ENCODE data around the gene GTF2A1L. TPM values are rescaled to one million over a fixed set of nuclear protein-coding genes. Genes with fewer than 3 reads are reported as not detected.

The GTF2A1L gene
- total RNA-seq, 2 experiments from 2014 or later = not detected

- H3K4me1 ChIP-seq (ENCODE audit: insufficient read depth, low read length, poor library complexity, severe bottlenecking) = no peaks in the 10 kb centered on the region
- H3K79me2 ChIP-seq (ENCODE audit: insufficient read depth, low read depth, low read length) = no peaks in the 10 kb centered on the region
- H3K4me3 ChIP-seq (ENCODE audit: low read depth, low read length, poor library complexity, severe bottlenecking) = no peak overlapping the region
- H3K9me3 ChIP-seq (ENCODE audit: low read length) = no peaks in the 10 kb centered on the region
- intact Hi-C loops (cut with micrococcal nuclease; ENCODE audit: unreplicated experiment) = no loop called here
- H3K27ac ChIP-seq (ENCODE audit: low read depth, low read length, poor library complexity, severe bottlenecking) = no peak overlapping the region
- no peaks in the 10 kb centered on the region for H3K9me2 ChIP-seq (ENCODE audit: insufficient read depth, low read length)
- no peak for DNase-seq (ENCODE audit: low spot score)
- TF ChIP-seq CTCF (conservative IDR thresholded peaks at IDR 0.05; ENCODE audit: low read length) (no peak), EZH2phosphoT487 (IDR thresholded peaks at IDR 0.05; ENCODE audit: borderline replicate concordance, low read depth, low read length) (no peak)
- POLR2A ChIA-PET = interaction anchor here (0.5 to 1.5 kb wide), 2 partner anchors 9 to 249 kb away, joined by 3 read pairs; no protein-coding TSS in a partner anchor
- CTCF ChIA-PET (ENCODE audit: unreplicated experiment) = no interaction called here
- BruUV-seq (replicated peaks) = no TSS peak
- no peak overlapping the region for H2AFZ ChIP-seq (ENCODE audit: low read length)
- no peaks in the 10 kb centered on the region for H3K36me3 ChIP-seq (ENCODE audit: insufficient read depth, low read length)
- no peaks in the 10 kb centered on the region for H4K20me1 ChIP-seq (ENCODE audit: insufficient read depth, low read length)
- no peak overlapping the region for H3K4me2 ChIP-seq (ENCODE audit: low read length)
These were observed 76.5 kb downstream of the GTF2A1L start for GRCh38 chr2:48694149-48694548.

- no peak for DNase-seq (ENCODE audit: low spot score)
- Histone ChIP-seq H3K4me1 (ENCODE audit: insufficient read depth, low read length, poor library complexity, severe bottlenecking) (no peaks in the 10 kb centered on the region), H4K20me1 (ENCODE audit: insufficient read depth, low read length) (no peaks in the 10 kb centered on the region), H3K4me2 (ENCODE audit: low read length) (no peak overlapping the region), H3K79me2 (ENCODE audit: insufficient read depth, low read depth, low read length) (no peaks in the 10 kb centered on the region), H2AFZ (ENCODE audit: low read length) (no peak overlapping the region), H3K9me2 (ENCODE audit: insufficient read depth, low read length) (no peaks in the 10 kb centered on the region), H3K27ac (ENCODE audit: low read depth, low read length, poor library complexity, severe bottlenecking) (no peak overlapping the region), H3K4me3 (ENCODE audit: low read depth, low read length, poor library complexity, severe bottlenecking) (no peak overlapping the region), H3K36me3 (ENCODE audit: insufficient read depth, low read length) (no peaks in the 10 kb centered on the region), H3K9me3 (ENCODE audit: low read length) (no peaks in the 10 kb centered on the region)
- CTCF ChIA-PET (ENCODE audit: unreplicated experiment) = no interaction called here
- TF ChIP-seq EZH2phosphoT487 (IDR thresholded peaks at IDR 0.05; ENCODE audit: borderline replicate concordance, low read depth, low read length) (no peak), CTCF (conservative IDR thresholded peaks at IDR 0.05; ENCODE audit: low read length) (no peak)
- POLR2A ChIA-PET = no interaction called here
- intact Hi-C loops (cut with micrococcal nuclease; ENCODE audit: unreplicated experiment) = no loop called here
- BruUV-seq (replicated peaks) = no TSS peak
These were observed 78.3 kb downstream of the GTF2A1L start for GRCh38 chr2:48695991-48696390.

GRCh38 chr2:48696881-48697280 is 79.2 kb downstream of the GTF2A1L start:
- intact Hi-C loops (cut with micrococcal nuclease; ENCODE audit: unreplicated experiment) = no loop called here
- no peaks in the 10 kb centered on the region for H3K79me2 ChIP-seq (ENCODE audit: insufficient read depth, low read depth, low read length)
- no peaks in the 10 kb centered on the region for H3K4me1 ChIP-seq (ENCODE audit: insufficient read depth, low read length, poor library complexity, severe bottlenecking)
- no peak overlapping the region for H3K4me2 ChIP-seq (ENCODE audit: low read length)
- TF ChIP-seq EZH2phosphoT487 (IDR thresholded peaks at IDR 0.05; ENCODE audit: borderline replicate concordance, low read depth, low read length) = no peak
- no peak for TF ChIP-seq CTCF (conservative IDR thresholded peaks at IDR 0.05; ENCODE audit: low read length)
- H2AFZ ChIP-seq (ENCODE audit: low read length) = no peak overlapping the region
- DNase-seq (ENCODE audit: low spot score) = no peak
- H4K20me1 ChIP-seq (ENCODE audit: insufficient read depth, low read length) = no peaks in the 10 kb centered on the region
- H3K9me2 ChIP-seq (ENCODE audit: insufficient read depth, low read length) = no peaks in the 10 kb centered on the region
- BruUV-seq (replicated peaks) = no TSS peak
- H3K27ac ChIP-seq (ENCODE audit: low read depth, low read length, poor library complexity, severe bottlenecking) = no peak overlapping the region
- H3K4me3 ChIP-seq (ENCODE audit: low read depth, low read length, poor library complexity, severe bottlenecking) = no peak overlapping the region
- no peaks in the 10 kb centered on the region for H3K36me3 ChIP-seq (ENCODE audit: insufficient read depth, low read length)
- no peaks in the 10 kb centered on the region for H3K9me3 ChIP-seq (ENCODE audit: low read length)
- ChIA-PET CTCF (ENCODE audit: unreplicated experiment) (no interaction called here), POLR2A (no interaction called here)
